ENCODE results near the gene XYLT1.

GRCh38 chr16:17454162-17454730, 16.5 kb downstream of the XYLT1 start:
- TF ChIP-seq POLR2A (IDR thresholded peaks at IDR 0.05; ENCODE audit: low read depth, low read length) (no peak), POLR2AphosphoS5 (IDR thresholded peaks at IDR 0.05; ENCODE audit: low read depth, low read length) (no peak), SPI1 (IDR thresholded peaks at IDR 0.05; ENCODE audit: low read depth, low read length) (no peak), TAF1 (IDR thresholded peaks at IDR 0.05; ENCODE audit: low read depth, low read length) (no peak), POU2F2 (IDR thresholded peaks at IDR 0.05; ENCODE audit: low read depth, low read length) (no peak), PAX5 (IDR thresholded peaks at IDR 0.05; ENCODE audit: insufficient read depth, low read length, severe bottlenecking) (no peak)
